NCI-H1105 treated with DMSO at 0.1 percent for 48 hours (cell line): Measurements from ENCODE around the gene CCNYL1.
A peak's percentile ranks its signal among the peaks of the same experiment; 100 is the strongest.
"Not testable (repeated sequence)": the region's sequence is repeated elsewhere in the genome, so short reads cannot be mapped to it uniquely, and the experiment has no call there.

Source experiments
- DNase-seq: peaks from one replicate; lab custom pipeline; 2025; lab: John Stamatoyannopoulos, UW

The CCNYL1 gene

GRCh38 chr2:207697411-207697810, 14.0 kb upstream of the CCNYL1 start:
- DNase-seq, result no peak

- no peak for DNase-seq
Measured at GRCh38 chr2:207698301-207698700, 13.1 kb upstream of the CCNYL1 start.

- DNase-seq, result no peak
Measured at GRCh38 chr2:207704078-207704477, 7.4 kb upstream of the CCNYL1 start.

- DNase-seq, result no peak
Measured at GRCh38 chr2:207704671-207705070, 6.8 kb upstream of the CCNYL1 start.

GRCh38 chr2:207706936-207707860, 4.2 kb upstream of the CCNYL1 start:
- DNase-seq, result no peak

- peak; percentile 58 for DNase-seq
Measured at GRCh38 chr2:207711750-207712530, 500 bp downstream of the CCNYL1 start.

GRCh38 chr2:207716056-207716455, 4.6 kb downstream of the CCNYL1 start:
- DNase-seq, result no peak

GRCh38 chr2:207718521-207718920, 7.1 kb downstream of the CCNYL1 start:
- DNase-seq, result no peak

GRCh38 chr2:207719008-207719407, 7.6 kb downstream of the CCNYL1 start:
- DNase-seq, result no peak

GRCh38 chr2:207719655-207720054, 8.2 kb downstream of the CCNYL1 start:
- DNase-seq, result not testable (repeated sequence)

GRCh38 chr2:207720517-207721187, 9.2 kb downstream of the CCNYL1 start:
- DNase-seq, result no peak

- no peak for DNase-seq
Measured at GRCh38 chr2:207722773-207723424, 11.5 kb downstream of the CCNYL1 start.

GRCh38 chr2:207723425-207723787, 12.0 kb downstream of the CCNYL1 start:
- DNase-seq, result not testable (repeated sequence)

- DNase-seq, result no peak
Measured at GRCh38 chr2:207724113-207724512, 12.7 kb downstream of the CCNYL1 start.

- peak; percentile 56 for DNase-seq
Measured at GRCh38 chr2:207725873-207726578, 14.6 kb downstream of the CCNYL1 start.

GRCh38 chr2:207727261-207727660, 15.8 kb downstream of the CCNYL1 start:
- DNase-seq, result no peak

- DNase-seq, result no peak
Measured at GRCh38 chr2:207729465-207729998, 18.1 kb downstream of the CCNYL1 start.

- no peak for DNase-seq
Measured at GRCh38 chr2:207731138-207731537, 19.7 kb downstream of the CCNYL1 start.

- no peak for DNase-seq
Measured at GRCh38 chr2:207733597-207734240, 22.3 kb downstream of the CCNYL1 start.

GRCh38 chr2:207734264-207734635, 22.8 kb downstream of the CCNYL1 start:
- no peak for DNase-seq
